ENCODE measurements around the gene CRTAP.
"Not testable (repeated sequence)": the region's sequence is repeated elsewhere in the genome, so short reads cannot be mapped to it uniquely, and the experiment has no call there.

The CRTAP gene

DNA sequence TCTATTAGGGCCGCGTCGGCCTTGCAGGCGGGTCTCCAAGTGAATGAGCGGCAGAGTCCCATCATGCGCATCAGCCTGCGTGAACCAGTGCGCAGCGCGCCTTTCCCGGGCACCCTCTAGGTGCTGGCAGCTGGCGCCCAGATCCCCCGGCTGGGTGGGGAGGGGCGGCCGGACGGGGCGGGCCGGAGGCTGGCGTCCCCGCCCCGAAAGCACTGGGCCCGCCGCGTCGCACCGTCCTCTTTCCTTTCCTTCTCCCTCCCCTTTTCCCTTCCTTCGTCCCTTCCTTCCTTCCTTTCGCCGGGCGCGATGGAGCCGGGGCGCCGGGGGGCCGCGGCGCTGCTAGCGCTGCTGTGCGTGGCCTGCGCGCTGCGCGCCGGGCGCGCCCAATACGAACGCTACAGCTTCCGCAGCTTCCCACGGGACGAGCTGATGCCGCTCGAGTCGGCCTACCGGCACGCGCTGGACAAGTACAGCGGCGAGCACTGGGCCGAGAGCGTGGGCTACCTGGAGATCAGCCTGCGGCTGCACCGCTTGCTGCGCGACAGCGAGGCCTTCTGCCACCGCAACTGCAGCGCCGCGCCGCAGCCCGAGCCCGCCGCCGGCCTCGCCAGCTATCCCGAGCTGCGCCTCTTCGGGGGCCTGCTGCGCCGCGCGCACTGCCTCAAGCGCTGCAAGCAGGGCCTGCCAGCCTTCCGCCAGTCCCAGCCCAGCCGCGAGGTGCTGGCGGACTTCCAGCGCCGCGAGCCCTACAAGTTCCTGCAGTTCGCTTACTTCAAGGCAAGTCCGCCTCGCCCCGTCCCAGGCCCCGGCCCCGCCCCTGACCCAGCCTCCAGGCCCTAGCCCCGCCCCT, at the start of gene CRTAP:
CRTAP (plus strand) TSS at position 243 of the 850 bp plus-strand sequence; CDS start at position 307, 64 bp downstream.
- DNase-seq: peak; percentile 94

DNA sequence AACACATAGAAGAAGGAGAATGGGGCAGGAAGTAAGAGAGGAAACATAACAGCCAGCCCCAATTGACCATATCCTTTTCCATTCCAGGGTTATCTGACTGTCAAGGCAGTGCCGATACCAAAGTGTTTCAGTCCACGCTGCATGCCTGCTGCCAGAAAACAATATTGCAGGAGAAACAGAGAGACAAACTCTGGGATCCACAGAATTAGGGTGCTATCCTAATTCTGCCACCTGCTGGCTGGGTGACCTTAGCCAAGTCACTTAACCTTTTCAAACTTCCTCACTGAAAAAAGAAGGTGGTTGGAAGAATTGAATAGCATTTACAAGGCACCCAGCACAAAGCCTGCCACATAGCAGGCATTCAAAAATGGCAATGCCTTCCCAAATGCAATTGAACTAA, 48.9 kb upstream of the CRTAP start:
- no peak for DNase-seq

DNA sequence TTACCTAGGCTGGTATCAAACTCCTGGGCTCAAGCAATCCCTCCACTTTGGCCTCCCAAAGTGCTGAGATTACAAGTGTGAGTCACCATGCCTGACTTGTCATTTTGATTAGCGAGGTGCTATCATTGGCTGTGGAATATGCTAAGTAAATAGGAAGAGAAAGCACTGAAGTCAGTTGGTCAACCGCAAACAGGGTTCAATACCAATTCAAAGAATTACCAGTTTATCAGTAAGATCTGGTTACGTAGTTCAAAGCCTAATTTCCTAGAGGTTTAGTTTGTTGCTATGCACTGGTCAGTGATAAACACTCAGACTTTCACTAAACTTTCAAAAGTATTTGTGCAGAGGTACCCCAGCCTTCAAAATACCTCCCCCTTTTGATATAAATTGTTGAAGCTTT, 46.3 kb upstream of the CRTAP start:
- DNase-seq: peak; percentile 27

DNA sequence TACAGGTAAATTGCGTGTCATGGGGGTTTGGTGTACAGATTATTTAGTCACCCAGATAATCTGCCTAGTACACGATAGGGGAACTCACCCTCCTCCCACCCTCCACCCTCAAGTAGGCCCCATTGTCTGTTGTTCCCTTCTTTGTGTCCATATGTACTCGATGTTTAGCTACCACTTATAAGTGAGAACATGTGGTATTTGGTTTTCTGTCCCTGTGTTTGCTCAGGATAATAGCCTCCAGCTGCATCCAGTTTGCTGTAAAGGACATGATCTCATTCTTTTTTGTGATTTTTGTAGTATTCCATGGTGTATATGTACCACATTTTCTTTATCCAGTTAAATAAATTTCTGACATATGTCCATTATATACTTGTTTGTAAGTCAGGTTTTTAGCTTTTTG, 44.0 kb upstream of the CRTAP start:
- DNase-seq: peak; percentile 36

DNA sequence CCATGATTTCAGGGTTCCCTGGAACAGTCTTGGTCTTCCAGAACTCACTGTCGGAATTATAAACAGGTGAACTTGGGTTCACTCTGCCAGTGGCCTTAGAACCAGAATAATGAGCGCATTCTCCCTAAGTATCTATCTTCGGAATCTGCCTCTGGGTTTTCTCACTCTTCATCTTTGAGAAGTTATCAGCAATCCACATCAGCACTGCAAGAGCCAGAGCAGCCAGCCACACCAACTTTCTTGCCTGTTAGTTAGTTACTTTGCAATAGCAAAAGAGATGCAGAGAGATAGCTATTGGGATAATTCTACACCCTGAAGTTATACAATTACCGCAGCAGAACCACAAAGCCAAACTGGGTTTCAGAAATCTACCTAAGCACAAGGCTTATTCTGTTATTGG, 42.6 kb upstream of the CRTAP start:
- DNase-seq: no peak

DNA sequence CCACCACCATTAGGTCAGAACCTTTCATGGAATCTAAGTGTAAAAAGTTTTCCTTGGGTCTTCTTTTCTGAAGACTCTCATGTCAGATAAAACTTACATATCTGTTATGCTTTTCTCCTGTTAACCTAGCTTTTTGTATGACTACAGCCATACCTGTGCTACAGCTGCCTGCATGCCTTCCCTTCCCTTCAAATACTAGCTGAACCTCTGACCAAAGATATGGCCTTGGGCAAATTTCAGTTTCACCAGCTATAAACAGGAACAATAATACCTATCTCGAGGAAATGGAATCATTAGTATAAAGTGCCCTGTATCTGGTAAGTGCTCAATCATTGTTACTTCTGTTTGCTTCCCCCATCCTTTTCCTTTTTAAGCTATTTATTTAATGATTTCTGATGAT, 41.9 kb upstream of the CRTAP start:
- no peak for DNase-seq

DNA sequence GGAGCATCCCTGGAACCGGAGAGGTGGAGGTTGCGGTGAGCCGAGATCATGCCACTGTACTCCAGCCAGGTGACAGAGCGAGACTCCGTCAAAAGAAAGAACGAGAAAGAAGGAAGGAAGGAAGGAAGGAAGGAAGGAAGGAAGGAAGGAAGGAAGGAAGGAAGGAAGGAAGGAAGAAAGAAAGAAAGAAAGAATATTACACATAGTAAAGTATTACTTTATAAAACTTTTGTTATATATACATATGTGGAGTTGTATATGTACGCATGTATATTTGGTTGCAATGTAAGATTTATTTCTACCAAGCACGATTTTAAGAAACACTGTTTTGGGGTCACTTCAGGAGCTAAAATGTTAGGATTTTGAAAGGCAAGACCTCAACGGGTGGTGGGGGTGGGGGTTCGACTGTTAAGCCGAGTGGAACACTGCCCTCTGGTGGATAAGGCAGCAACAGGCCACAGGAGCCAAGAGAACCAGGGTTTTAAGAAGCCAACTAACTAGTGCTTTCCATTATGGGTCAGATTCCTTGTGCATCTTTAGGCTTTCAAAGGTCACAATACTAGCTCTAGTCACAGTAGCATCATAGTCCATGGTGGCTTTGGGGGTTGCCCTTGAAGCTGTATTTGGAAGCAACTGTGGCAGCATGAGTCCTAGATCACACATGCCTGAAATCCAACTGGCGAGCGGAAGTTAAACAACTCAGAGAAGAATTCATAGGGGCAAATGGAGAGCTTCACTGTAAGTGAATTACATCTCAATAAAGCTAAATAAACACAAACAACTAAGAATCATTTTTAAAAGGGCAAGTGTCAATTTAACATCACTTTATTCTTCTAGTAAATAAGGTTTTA, 39.4 kb upstream of the CRTAP start:
- DNase-seq: peak; percentile 66

DNA sequence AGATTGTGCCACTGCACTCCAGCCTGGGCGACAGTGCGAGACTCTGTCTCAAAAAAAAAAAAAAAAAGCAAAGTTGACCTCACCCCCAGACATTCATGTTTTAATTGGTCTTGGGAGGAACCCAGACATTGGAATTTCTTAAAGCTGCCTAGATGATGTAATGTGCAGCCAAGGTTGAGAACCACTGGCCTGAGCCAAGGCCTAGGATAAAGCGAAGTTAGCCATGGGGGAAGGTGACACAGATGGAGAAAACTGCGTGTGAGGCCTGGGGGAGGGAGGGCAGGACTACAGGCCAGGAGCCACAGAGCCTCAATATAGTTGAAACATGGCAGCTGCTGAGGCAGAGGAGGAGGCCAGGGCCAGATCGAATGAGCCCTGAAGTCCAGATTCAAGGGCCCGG, 37.8 kb upstream of the CRTAP start:
- DNase-seq: peak; percentile 81

DNA sequence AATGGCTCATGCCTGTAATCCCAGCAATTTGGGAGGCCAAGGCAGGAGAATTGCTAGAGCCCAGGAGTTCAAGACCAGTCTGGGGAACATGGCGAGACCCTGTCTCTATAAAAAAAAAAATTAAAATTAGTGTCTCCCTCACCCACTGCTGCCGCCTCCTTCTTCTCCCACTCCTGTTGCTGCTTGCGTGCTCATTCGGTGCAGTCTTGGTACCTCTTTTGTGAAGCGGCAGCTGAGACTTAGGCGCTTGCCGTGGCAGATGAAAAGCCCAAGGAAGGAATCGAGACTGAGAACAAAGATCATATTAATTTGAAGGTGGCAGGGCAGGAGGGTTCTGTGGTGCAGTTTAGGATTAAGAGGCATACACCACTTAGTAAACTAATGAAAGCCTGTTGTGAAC, 36.9 kb upstream of the CRTAP start:
- DNase-seq: no peak

DNA sequence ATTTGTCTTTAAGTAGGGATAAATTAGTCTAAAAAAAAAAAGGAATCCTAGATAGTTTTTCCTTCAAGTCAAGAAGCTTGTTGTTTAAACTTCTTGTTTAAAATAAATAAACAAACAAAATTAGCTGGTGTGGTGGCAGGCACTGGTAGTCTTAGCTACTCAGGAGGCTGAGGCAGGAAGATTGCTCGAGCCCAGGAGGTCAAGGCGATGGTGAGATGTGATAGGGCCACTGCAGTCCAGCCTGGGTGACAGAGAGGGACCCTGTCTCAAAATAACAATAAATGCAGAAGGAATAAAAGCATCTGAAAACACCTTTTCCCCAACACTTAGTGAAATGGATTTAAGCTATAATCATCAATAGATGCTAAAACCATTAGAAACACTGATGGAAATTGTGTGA, 35.8 kb upstream of the CRTAP start:
- no peak for DNase-seq

DNA sequence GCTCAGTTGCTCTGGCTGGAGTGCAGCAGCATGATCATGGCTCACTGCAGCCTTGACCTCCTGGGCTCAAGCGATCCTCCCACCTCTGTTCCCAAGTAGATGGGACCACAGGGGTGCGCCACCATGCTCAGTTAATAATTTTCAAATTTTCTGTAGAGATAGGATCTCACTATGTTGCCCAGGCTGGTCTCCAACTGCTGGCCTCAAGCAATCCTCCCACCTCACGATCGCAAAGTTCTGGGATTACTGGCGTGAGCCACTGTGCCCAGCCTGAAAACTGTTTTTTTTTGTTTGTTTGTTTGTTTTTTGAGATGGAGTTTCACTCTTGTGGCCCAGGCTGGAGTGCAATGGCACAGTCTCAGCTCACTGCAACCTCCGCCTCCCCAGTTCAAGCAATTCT, 34.0 kb upstream of the CRTAP start:
- DNase-seq: not testable (repeated sequence)

DNA sequence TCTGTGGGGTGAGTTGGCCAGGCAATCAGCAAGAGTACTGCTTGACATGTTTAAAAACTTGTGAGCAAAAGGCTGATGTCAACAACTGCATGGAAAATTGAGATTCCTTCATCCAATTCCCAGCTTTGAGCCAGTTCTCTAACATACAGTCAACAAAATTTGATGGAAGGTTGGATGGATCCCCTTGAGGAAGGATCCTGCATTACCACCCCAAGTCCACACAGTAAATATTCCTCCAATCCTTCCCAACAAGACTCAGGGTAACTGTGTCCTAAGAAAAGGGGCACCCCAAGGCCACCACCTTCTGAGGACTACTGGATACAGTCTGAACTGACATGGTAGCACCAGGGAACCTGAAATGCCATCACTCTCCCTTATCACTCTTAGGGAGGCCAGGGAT, 32.0 kb upstream of the CRTAP start:
- no peak for DNase-seq

DNA sequence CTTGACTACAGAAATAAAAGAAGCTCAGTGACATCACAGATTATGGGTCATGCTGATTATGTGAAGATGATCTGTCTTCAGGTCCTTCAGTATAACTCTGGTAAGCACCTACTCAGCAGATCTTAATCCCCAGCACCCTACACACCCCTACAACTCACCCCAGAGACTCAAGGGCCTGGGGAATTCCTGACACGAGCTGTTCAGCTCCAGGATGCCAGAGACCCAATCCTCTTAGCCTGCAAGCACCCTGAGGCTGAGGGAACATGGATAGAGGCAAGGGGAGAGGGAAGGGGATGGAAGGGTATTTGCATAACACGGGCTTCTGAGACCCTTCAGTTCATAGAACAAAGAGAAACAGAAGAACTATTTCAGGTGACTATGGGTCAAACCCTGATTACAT, 29.9 kb upstream of the CRTAP start:
- no peak for DNase-seq

DNA sequence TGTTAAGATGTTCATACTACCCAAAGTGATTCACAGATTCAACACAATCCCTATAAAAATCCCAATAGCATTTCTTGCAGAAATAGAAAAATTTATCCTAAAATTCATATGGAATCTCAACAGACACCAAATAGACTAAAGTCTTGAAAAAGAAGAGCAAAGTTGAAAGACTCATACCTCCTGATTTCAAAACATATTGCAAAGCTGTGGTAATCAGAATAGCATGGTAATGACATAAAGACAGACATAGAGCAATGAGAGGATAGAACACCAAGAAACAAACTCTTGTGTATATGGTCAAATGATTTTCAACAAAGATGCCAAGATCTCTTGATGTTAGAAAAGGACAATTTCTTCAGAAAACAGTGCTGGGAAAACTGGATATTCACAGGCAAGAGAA, 25.1 kb upstream of the CRTAP start:
- DNase-seq: no peak

DNA sequence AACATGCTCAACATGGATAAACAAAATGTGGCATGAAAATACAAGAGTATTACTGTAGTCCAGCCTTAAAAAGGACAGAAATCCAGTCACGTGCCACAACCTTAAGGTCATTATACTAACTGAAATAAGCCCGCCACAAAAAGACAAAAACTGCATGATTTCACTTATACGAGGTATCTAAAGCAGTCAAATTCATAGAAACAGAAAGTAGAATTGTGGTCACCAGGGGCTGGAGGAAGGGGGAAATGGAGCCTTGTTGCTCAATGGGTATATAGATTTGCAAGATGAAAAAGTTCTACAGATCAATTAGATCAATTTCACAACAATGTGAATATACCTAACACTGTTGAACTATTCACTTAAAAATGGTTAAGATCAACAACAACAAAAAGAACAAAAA, 24.3 kb upstream of the CRTAP start:
- no peak for DNase-seq

DNA sequence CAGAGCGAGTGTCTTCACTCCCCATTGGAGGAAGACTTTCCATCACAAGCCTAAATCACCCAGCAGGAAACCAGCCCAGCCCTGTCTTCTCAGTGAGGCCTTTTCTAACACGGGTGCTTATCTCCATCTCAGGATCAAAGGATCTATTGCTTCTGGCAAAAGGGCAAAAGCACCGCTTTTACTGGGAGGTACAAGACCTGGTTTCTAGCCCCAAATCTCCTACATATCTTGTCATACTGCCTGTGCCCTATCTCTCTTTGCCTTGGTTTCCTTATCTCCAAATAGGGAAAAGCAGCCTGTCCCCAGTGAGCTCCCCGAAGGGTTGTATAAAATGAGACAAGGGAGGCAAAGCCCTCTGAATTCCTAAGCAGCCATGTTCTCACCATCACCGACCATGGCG, 22.1 kb upstream of the CRTAP start:
- no peak for DNase-seq

DNA sequence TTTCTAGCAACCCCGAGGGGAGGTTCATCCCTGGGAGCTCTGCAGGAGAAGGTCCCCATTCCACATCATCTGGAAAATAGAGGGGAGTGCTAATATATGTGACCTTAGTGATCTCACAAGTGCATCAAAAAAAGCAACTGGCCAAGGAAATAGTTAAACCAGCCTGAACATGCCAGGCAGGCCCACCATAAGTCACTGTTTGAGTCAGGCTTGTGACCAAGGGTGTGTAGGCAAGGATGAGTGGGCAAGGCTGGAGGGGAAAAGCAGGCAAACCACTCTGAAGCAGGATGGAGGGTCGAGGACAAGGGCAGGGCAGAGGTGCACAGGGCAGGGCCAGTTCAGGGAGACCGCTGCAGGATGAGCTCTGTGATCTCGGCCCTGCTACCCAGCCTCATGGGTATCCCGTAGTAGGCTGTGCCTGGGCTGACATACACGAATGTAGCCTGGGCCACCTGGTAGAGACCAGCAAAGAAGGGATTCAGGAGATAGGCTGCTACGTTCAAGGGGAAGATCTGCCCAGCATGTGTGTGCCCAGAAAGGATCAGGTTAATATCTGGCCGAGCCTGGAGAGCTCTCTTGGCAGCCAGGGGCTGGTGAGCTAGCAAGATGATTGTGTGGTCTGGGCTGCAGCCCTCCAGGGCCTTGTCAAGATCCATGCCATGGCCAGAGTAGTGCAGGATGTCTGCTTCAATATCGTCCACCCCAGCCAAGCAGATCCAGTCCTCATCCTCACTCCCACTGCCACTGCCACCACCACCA, 21.1 kb upstream of the CRTAP start:
- DNase-seq: no peak

DNA sequence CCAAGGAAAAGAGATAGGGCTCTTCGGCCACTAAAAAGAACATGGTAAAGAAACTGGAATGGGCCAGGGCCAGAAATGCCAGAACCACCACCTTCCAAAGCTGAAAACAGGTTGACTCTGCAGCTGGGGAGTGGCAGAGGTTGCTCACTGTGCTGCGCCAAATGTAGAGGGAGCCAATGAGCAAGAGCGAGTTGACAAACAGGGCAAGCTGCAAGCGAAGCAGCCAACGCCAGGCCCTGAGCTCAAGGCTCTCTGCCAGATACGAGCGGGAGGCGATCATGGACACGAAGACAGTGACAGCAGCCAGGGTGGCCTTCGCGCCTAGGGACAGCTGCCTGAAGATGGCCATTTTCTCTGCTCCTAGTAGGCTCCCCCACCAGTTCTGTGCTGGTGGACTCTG, 20.0 kb upstream of the CRTAP start:
- DNase-seq: no peak

DNA sequence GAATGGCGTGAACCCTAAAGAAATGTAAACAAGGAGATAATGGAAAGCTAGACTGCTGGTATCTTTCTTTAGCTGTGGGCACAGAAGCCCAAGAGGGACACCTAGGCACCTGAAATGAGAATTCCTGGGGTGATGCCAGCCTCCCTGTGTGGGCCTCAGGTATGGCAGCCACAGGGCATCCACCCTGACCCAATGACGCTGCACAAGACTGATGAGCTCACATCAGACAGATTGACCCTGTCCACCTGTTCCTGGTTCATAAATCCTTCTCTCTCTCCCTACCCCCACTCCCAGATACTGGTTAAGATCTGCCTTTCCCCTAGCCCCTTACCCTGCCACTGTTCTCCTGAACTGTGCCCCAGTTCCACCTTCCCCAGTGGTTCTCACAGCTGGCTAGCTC, 18.4 kb upstream of the CRTAP start:
- DNase-seq: no peak

DNA sequence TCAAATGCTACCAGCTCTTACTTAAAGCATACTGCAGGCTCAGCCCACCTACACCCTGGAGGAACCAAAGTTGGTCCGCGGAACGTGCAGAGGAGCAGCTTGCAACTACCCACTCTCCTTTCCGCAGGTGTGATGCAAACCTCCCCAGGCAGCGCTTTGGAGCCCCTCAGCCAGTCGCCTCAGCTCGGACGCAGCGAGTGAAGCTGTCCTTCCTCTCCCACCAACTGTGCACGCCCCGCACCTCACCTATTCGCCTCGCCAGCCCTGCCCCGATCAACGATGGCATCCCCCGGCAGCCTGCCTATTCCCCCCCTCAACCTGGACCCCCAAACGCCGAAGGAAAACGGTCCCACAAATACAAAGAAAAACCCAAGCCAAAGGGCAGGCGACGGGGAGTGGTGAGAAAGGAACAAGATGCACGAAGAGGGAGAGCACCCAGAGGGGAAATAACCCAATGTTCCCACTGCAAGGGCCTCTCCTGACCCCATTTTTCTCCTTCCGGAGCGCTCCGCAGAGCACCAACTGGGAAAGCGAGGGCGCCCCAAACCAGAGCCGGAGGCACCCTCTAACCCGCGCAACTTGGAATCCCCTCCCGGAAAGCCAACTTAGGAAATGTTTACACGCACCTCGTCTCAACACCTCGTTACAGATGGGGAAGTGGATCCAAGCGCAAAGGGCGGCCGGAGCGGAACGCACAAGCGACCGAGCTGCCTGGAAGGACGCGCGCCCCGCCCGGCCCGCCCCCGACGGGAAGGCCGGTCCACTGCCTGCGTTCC, 17.5 kb upstream of the CRTAP start:
- peak; percentile 18 for DNase-seq

DNA sequence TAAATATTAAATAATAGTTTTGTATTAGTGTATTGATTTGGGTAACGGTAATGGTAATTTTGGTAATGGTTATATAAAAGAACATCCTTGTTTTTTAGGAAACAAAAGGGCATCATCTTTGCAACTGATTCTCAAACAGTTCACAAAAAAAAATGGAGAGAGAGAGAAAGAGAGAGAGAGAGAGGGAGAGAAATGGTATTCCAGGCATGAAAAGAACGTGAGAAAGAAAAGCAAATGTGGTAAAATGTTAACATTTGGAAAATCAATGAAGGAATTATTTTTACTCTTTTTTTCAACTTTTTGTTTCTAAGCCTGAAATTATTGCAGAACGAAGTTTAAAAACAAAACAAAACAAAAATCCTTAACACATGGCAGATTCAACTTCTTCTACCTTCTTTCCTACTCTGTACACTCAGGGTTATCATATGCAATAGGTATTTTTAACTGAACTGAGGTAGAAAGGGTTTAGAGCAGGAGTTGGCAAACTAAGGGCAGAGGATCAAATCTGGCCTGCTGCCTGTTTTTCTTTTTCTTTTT, 14.6 kb upstream of the CRTAP start:
- no peak for DNase-seq

DNA sequence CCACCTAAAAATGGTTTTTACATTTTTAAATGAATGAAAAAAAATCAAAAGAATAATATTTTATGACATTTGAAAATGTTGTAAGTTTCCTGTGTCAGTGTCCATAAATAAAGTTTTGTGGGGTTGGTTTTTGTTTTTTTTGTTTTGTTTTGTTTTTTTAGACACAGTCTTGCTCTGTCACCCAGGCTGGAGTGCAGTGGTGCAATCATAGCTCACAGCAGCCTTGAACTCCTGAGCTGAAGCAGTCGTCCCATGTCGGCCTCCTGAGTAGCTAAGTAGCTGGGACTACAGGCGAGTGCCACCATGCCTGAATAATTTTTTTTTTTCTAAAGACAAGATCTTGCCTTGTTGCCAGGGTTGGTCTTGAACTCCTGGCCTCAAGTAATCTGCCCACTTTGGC, 14.1 kb upstream of the CRTAP start:
- DNase-seq: no peak

Measured in fibroblast of upper back skin (primary cell).